Activated CD8-positive, alpha-beta memory T cell treated with anti-CD3 and anti-CD28 coated beads, Interleukin-2, amount 10 ng/mL, durations not matched to agents 7 days and 5 days (primary cell): ENCODE data around the gene GLT1D1. TPM values are rescaled to one million over a fixed set of nuclear protein-coding genes. Genes with fewer than 3 reads are reported as not detected.

ENCODE experiments used
- ATAC-seq: fragments of 150-1000 bp; cut with Tn5 transposase; one replicate; pipeline ENCODE4 v1.10.0; 2021; ENCODE audit warnings: moderate library complexity
- CTCF ChIA-PET: fragments of 350-600 bp; sonication (Branson Sonifier 250); formaldehyde crosslinking; loops from one replicate; lab custom pipeline; 2021; ENCODE audit warnings: antibody characterized with exemption; lab: Charles Lee
- DNase-seq: peaks from one replicate; pipeline ENCODE4 v3.0.0-alpha.2; 2020
- H3K27ac Mint-ChIP-seq: one replicate; pipeline ENCODE4 v1.8.0; 2021; ENCODE audit warnings: mild to moderate bottlenecking, mixed read lengths
- H3K27me3 Mint-ChIP-seq: one replicate; pipeline ENCODE4 v1.8.0; 2021; ENCODE audit warnings: mixed read lengths
- H3K36me3 Mint-ChIP-seq: one replicate; pipeline ENCODE4 v1.8.0; 2021; ENCODE audit warnings: mild to moderate bottlenecking, mixed read lengths
- H3K4me1 Mint-ChIP-seq: one replicate; pipeline ENCODE4 v1.8.0; 2021; ENCODE audit warnings: mixed read lengths
- H3K4me3 Mint-ChIP-seq: one replicate; pipeline ENCODE4 v1.8.0; 2021; ENCODE audit warnings: mild to moderate bottlenecking, moderate library complexity, mixed read lengths
- H3K9me3 Mint-ChIP-seq: one replicate; pipeline ENCODE4 v1.8.0; 2022; ENCODE audit warnings: low read depth, mixed read lengths
- total RNA-seq, 2 experiments: library from RNA; stranded (reverse); gene quantifications; one replicate each; pipeline ENCODE4 v1.2.3, GENCODE V29; 2021

GLT1D1 gene
- total RNA-seq, 2 experiments from 2014 or later, result 0.12 to 0.70 TPM

GRCh38 chr12:128815779-128816642 is 37.3 kb upstream of the GLT1D1 start:
- CTCF ChIA-PET, result no interaction called here
- H3K4me1 Mint-ChIP-seq, result peaks cover 64% of the 10 kb centered on the region
- no peak overlapping the region for H3K4me3 Mint-ChIP-seq

GRCh38 chr12:128816643-128816920 is 36.7 kb upstream of the GLT1D1 start:
- Mint-ChIP-seq H3K4me1 (peaks cover 67% of the 10 kb centered on the region), H3K4me3 (no peak overlapping the region), H3K27me3 (no peaks in the 10 kb centered on the region), H3K9me3 (no peaks in the 10 kb centered on the region), H3K27ac (no peak overlapping the region), H3K36me3 (peaks cover 43% of the 10 kb centered on the region)
- ATAC-seq (no peak), DNase-seq (no peak)
- CTCF ChIA-PET, result no interaction called here

More at GRCh38 chr12:128815779-128816642, 37.3 kb upstream of the GLT1D1 start:
- H3K9me3 Mint-ChIP-seq, result no peaks in the 10 kb centered on the region
- peaks cover 38% of the 10 kb centered on the region for H3K36me3 Mint-ChIP-seq
- no peak overlapping the region for H3K27ac Mint-ChIP-seq
- DNase-seq (no peak), ATAC-seq (no peak)
- no peaks in the 10 kb centered on the region for H3K27me3 Mint-ChIP-seq

GRCh38 chr12:128817111-128818015 is 35.9 kb upstream of the GLT1D1 start:
- Mint-ChIP-seq H3K9me3 (no peaks in the 10 kb centered on the region), H3K27ac (peak overlapping the region; percentile 62), H3K36me3 (peaks cover 43% of the 10 kb centered on the region), H3K27me3 (no peaks in the 10 kb centered on the region), H3K4me1 (peaks cover 69% of the 10 kb centered on the region), H3K4me3 (peak overlapping the region; percentile 13)
- CTCF ChIA-PET, result no interaction called here
- ATAC-seq (peak; percentile 65), DNase-seq (no peak)

- Mint-ChIP-seq H3K27me3 (no peaks in the 10 kb centered on the region), H3K9me3 (no peaks in the 10 kb centered on the region), H3K4me1 (peaks cover 67% of the 10 kb centered on the region), H3K4me3 (no peak overlapping the region), H3K27ac (peak overlapping the region; percentile 62), H3K36me3 (peaks cover 37% of the 10 kb centered on the region)
- ATAC-seq (no peak), DNase-seq (no peak)
- CTCF ChIA-PET, result no interaction called here
Observed at GRCh38 chr12:128818065-128819022, 34.9 kb upstream of the GLT1D1 start.

DNA sequence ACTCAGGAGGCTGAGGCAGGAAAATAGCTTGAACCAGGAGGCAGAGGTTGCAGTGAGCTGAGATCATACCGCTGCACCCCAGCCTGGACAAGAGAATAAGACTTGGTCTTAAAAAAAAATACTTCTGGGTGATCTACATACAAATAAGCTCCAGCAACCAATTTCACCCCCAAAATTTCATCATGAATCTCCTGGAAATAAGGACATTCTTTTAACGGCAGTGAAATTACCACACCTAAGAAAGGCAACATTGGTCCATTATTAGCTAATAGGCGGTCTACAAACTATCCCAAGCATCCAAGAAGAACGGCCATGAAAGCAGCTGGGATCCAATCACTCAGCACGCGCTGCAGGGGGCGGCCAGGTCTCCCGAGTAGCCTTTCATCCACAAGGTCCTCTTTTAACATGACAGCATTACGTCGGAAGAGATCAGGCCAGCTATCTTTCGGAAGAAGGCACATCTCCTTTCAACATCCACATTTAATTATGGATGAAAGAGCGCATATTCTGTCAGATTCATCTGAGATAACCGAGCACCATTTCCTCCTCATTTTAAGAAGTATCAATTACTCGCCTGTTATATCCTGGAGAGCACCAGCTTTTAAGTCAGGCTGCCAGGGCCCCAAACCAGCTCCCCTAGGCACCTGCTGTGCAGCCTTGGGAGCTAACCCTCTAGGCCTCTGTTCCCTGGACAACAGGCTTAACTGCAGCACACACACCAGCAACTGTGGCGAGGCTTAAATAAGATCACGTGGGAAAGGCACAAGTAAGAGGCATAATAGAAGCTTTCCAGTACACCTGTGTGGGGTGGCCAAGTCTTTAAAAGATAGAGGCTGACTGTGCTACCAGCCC is 33.8 kb upstream of the GLT1D1 start:
- Mint-ChIP-seq H3K9me3 (no peaks in the 10 kb centered on the region), H3K4me1 (peaks cover 62% of the 10 kb centered on the region), H3K27ac (peak overlapping the region; percentile 24), H3K36me3 (peaks cover 29% of the 10 kb centered on the region), H3K27me3 (no peaks in the 10 kb centered on the region), H3K4me3 (no peak overlapping the region)
- DNase-seq, result no peak
- no peak for ATAC-seq
- CTCF ChIA-PET, result interaction anchor here (0.6 kb wide), 1 partner anchor 37 kb away, joined by 3 read pairs; no protein-coding TSS in a partner anchor

DNA sequence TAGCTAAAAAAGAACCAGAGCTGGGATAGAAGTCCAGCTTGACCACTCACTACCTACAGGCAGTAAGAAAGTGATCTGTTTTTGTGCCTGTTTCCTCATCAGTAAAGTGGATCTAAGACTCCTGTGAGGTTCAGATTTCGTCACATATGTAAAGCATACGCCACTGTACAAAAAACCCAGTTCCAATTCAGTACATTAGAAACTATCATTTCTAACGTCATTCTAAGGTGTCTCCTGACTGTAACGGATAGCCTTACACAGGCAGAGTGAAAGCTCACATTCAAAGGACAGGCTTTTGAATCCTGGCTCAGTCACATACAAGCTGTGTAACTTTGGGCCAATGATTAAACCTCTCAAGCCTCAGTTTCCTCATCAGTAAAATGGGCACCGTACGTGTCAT is 33.0 kb upstream of the GLT1D1 start:
- H3K4me3 Mint-ChIP-seq, result no peak overlapping the region
- peaks cover 61% of the 10 kb centered on the region for H3K4me1 Mint-ChIP-seq
- CTCF ChIA-PET, result interaction anchor here (1.3 kb wide), 1 partner anchor 15 kb away, joined by 3 read pairs; no protein-coding TSS in a partner anchor
- DNase-seq (no peak), ATAC-seq (no peak)
- no peaks in the 10 kb centered on the region for H3K27me3 Mint-ChIP-seq
- no peak overlapping the region for H3K27ac Mint-ChIP-seq
- H3K36me3 Mint-ChIP-seq, result peaks cover 24% of the 10 kb centered on the region
- H3K9me3 Mint-ChIP-seq, result no peaks in the 10 kb centered on the region

GRCh38 chr12:128820723-128821432 is 32.4 kb upstream of the GLT1D1 start:
- Mint-ChIP-seq H3K27ac (peak overlapping the region; percentile 75), H3K4me3 (peak overlapping the region; percentile 44), H3K9me3 (no peaks in the 10 kb centered on the region), H3K36me3 (peaks cover 22% of the 10 kb centered on the region), H3K27me3 (no peaks in the 10 kb centered on the region), H3K4me1 (peaks cover 58% of the 10 kb centered on the region)
- CTCF ChIA-PET, result interaction anchor here (1.3 kb wide), 1 partner anchor 16 kb away, joined by 3 read pairs; no protein-coding TSS in a partner anchor
- ATAC-seq, result no peak
- no peak for DNase-seq

GRCh38 chr12:128823216-128823915 is 29.9 kb upstream of the GLT1D1 start:
- H3K4me1 Mint-ChIP-seq, result peaks cover 39% of the 10 kb centered on the region
- ATAC-seq, result peak; percentile 60
- CTCF ChIA-PET, result interaction anchor here (1.2 to 1.8 kb wide), 2 partner anchors 13 to 27 kb away, joined by 3 to 4 read pairs; no protein-coding TSS in a partner anchor
- peak overlapping the region; percentile 76 for H3K27ac Mint-ChIP-seq
- H3K36me3 Mint-ChIP-seq, result peaks cover 20% of the 10 kb centered on the region
- H3K27me3 Mint-ChIP-seq, result no peaks in the 10 kb centered on the region
- DNase-seq, result peak; percentile 55
- H3K4me3 Mint-ChIP-seq, result peak overlapping the region; percentile 79
- H3K9me3 Mint-ChIP-seq, result no peaks in the 10 kb centered on the region

DNA sequence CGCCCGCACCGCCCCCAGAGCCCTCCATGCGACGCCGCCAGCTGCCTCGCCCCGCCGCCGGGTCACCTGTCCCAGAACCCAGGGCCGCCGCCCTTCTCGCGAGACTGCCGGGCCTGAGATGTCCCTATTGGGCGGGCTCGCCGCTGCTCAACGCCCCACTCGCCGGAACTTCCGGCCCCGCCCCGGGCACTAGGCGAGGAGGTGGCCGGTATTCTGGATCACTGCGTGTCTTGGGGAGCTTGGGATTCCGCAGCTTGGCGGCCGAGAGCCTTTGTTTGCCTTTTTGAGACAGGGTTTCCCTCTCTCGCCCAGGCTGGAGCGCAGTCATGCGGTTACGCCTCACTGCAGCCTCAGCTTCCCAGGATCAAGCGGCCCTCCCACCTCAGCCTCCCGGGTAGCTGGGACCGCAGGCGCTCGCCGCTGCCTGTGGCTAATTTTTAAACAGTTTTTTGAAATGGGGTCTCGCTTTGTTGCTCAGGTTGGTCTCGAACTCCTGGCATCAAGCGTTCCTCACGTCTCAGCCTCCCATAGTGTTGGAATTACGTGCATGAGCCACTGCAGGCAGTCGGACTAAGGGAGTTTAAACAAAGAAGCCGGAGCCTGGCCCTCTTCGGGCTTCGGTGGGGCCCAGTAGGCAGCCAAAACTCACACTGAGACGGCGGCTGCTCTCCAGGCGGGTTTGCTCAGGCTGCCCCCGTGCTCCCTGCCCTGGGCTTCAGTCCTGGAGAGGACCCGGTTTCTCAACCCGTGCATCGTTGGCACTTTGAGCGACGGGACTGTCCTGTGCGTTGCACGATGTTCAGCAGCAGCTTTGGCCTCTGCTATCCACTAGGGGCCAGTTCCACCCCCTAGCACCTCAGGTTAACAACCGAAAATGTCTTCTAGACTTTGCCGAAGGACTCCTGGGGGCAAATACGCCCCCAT is 29.1 kb upstream of the GLT1D1 start, which contains the start of gene SLC15A4:
TSS of gene SLC15A4 (minus strand) at position 43 of the 924 bp plus-strand sequence. CDS start at position 28, 15 bp downstream.
- ATAC-seq (peak; percentile 98), DNase-seq (peak; percentile 97)
- Mint-ChIP-seq H3K36me3 (peaks cover 21% of the 10 kb centered on the region), H3K9me3 (no peaks in the 10 kb centered on the region), H3K27me3 (peaks cover 4% of the 10 kb centered on the region), H3K4me3 (peak within 1 kb of the TSS; percentile 79), H3K27ac (peak within 1 kb of the TSS; percentile 85), H3K4me1 (peaks cover 39% of the 10 kb centered on the region)
- CTCF ChIA-PET, result interaction anchor here (1.2 to 1.8 kb wide), 2 partner anchors 14 to 27 kb away, joined by 3 to 4 read pairs; no protein-coding TSS in a partner anchor

GRCh38 chr12:128825835-128826234 is 27.4 kb upstream of the GLT1D1 start:
- no peak for ATAC-seq
- Mint-ChIP-seq H3K27ac (no peak overlapping the region), H3K27me3 (peaks cover 4% of the 10 kb centered on the region), H3K4me3 (no peak overlapping the region), H3K9me3 (no peaks in the 10 kb centered on the region), H3K36me3 (peaks cover 15% of the 10 kb centered on the region), H3K4me1 (peaks cover 40% of the 10 kb centered on the region)
- CTCF ChIA-PET, result no interaction called here
- DNase-seq, result no peak
